ENCODE measurements around the gene CAPN7.

Gene CAPN7

DNA sequence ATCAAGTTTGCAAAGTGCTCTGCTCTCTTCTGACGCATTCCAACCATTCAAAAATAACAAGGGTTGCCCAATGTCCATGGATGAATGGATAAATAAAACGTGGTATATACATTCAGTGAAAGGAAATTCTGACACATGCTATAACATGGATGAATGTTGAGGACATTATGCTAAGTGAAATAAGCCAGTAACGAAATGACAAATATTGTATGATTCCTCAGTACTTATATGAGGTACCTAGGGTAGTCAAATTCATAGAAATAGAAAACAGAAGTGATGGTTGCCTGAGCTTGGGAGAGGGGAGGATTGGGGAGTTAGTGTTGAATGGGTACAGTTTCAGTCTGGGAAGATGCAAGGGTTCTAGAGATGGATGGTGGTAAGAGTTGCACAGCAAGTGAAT, 92.5 kb downstream of the CAPN7 start:
- DNase-seq (ENCODE audit: low read depth in 2 of 2), result no peak

DNA sequence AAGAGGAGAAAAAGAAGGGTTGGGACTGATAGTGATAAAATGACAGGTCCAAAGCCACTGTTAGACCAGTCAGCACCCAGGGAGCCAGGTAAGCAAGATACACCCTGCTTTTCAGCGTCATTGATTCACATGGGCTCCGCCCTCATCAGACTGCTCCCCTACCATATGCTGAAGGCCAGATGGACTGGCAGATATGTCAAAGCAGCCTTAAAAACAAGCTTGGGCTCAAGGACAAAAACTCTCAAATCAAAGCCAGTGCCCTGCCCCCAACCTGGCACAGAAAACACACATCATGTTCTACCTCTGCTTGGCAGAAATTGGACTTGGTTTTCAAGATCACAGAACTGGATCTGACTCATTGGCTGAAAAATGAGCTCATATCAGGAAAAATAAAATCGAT, 93.0 kb downstream of the CAPN7 start:
- no peak for DNase-seq (ENCODE audit: low read depth in 2 of 2)

DNA sequence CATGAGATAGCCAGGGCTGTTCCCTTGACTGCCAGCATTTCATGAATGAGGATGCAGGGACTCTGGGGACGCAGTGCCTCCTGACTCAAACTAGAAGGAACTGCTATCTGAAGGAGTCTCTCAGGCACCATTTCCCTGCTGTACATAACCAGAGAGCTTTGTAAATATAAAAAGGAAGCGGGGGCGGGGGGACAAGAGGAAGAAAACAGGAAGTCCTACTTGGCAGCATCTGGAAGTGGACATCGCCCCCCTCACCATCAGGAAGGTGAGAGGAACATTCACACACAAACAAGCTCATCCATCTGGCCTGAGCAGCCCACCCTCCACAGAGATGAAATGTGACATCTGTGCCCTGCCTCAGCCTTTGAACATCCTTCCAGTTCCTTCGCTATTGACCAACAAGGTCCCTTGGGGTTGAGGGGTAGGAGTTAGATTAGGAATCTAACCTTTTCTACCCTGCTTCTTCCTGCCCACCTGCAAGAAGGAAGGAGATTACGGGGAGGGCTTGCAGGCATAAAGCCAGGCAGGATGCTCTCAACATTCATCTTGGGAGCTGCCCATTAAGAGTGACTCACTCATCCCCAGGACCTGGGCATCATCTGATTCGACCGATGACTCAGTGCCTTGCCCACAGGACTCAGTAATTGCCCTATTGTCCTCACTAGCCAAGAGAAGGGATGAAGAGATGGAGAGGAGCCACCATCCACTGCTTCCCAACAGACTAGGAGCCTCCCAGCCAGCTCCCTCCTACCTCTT, 94.5 kb downstream of the CAPN7 start:
- no peak for DNase-seq (ENCODE audit: low read depth in 2 of 2)

DNA sequence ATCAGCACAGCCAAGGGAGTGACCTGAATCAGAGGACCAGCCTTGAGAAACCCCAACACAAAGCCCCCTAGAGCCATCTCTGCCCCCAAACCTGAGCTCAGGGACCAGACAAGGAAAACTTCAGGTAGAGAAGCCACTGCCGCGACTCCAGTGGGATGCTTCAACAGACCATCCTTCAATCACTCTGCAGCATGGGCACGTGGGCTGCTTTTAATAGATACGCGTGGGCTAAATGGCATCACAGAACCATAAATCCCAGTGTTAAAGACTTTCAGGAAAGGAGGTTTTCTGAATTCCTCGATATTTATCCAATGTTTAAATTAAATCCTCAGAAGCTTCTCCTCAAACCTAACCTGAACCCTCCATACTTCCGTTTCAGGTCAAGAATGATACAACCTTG, 95.7 kb downstream of the CAPN7 start:
- DNase-seq (ENCODE audit: low read depth in 2 of 2), result no peak

All from stimulated activated CD4-positive, alpha-beta T cell treated with anti-CD3 and anti-CD28 coated beads, Interleukin-12 subunit alpha, Interleukin-12 subunit beta, amount 100 ng/mL, for 24 hours (primary cell).